T-helper 9 cell (primary cell): ENCODE measurements around the gene CHST13.
"Not testable (repeated sequence)": the region's sequence is repeated elsewhere in the genome, so short reads cannot be mapped to it uniquely, and the experiment has no call there.

Source experiments
- DNase-seq: peaks from one replicate; pipeline ENCODE4 v3.0.0-alpha.2; 2020

Gene CHST13

DNA sequence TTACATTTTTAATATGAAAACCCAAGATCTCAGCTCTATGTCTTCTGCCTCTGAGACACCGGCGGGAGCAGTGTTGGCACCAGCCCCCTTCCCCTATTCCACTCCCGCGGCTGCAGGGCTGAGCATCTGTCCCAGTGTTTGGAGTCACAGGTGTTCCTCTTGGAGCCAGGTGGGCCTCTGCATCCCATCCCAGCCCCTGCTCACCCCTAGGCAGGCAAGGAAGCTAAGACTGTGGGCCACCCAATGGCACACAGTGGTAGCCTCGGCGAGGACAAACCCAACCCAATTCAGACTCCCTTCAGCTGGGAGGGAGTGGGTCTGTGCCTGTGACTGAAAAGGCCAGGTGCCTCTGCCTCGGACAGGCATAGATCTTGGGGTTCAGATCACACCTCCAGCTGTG is 3.1 kb downstream of the CHST13 start:
- DNase-seq = no peak

DNA sequence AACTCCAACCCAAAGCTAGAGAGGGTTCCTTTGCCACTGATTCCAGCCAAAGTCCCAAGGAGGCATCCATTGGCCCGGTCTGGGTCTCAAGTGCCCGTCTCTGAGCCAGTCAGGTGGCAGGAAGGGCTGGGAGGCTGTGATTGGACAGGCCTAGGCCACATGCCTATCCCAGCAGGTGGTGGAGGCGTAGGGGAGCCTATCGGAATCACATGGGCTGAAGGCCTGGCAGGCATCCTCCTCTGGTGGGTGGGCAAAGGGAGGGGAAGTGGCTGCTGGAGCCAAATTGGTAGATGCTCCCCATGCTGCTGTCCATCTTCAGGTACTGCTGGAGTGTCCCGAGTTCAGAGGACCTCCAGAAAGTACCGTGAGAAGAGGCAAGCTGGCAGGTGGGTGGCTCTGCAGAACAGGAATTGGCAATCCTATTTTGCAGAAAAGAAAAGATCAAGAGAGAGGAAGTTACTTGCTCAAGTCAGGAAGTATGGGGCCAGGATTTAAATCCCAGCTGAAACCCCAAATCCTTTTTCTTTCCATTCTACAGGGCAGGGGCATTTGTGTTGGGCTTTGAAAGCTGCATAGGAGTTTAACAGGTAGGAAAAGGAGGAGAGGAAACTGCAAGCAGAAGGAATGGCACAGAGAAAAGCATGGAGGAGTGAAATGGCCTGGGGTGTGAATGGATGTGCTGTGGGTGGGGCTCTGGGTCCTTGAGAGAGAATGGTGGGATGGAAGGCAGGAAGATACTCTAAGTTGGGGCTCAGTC is 3.7 kb downstream of the CHST13 start:
- DNase-seq = no peak

DNA sequence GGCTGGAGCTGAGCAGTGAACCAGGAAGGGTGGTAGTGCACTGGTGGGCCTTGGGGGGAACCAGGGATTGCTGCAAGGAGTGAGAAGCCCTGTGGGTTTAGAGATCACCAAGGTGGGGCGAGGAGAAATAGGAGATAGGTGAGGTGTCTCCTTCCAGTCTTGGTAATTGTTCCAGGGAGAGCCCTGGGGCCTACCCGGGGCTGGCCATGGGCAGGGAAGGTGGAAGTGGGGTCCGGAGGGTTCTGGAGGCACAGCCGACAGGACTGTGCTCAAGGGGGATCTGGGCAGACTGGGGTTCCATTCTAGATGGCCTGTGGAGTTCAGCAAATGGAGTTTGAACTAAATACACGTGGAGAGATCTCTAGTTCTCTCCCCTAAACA is 4.5 kb downstream of the CHST13 start:
- DNase-seq = no peak

DNA sequence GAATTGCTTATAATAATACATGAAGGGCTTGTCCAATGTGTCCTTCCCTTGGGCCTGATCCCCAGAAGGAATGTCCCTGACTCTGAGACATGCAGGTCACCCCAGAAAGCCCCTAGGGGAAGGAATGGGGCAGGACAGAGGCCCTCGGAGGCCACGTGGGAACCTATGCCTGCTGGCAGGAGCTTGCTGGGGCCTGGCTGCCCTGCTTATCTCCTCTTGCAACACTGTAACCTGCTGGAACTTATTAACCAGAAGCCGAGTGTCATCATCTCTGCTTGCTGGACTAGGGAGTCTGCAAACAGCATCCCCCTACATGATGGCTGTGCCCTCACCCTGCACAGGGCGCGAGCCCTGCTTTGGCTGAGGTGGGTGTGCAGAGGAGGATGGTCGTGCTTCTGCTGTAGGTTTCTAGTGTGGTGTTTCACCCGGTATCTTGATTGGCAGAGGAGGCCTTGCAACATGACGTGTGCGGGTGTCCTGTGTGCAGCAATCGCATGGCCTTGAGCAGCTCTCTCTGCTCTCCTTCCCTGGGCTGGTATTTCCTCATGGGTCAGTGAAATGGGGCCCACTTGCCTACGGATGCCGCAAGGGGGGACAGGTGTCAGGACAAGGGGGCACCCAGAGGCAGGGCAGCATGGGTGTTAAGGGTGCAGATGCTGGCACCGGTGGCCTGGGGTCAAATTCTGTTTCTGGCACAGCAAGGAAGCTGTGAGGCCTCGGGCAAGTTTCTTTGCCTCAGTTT is 5.0 kb downstream of the CHST13 start:
- no peak for DNase-seq

DNA sequence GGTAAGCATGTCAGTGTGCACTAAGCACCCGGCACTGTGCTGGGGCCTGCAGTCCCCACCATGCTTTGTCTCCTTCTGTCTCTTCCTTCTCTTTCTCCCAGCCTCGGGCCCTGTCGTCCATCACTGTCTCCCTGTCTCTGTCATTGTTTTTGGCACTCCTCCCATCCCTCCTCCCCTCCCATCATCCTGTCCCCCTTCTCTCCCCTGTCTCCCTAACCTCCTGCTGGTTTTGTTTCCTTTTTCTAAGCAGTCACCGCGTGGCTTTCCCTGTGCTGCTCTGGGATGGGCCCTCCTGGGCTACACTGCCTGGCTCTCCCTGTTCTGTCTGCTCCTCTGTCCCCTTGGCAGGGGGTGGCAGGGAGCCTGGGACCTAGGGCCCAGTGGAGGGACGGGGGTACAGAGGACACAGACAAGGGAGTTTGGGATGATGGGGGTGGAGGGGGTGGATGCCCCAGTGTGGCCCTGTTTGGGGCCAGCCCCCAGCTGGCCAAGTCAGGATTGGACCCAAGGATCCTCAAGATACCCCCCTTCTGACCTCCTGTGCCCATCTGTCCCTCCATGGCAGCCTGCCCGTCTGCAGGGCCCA is 5.7 kb downstream of the CHST13 start:
- DNase-seq = no peak

DNA sequence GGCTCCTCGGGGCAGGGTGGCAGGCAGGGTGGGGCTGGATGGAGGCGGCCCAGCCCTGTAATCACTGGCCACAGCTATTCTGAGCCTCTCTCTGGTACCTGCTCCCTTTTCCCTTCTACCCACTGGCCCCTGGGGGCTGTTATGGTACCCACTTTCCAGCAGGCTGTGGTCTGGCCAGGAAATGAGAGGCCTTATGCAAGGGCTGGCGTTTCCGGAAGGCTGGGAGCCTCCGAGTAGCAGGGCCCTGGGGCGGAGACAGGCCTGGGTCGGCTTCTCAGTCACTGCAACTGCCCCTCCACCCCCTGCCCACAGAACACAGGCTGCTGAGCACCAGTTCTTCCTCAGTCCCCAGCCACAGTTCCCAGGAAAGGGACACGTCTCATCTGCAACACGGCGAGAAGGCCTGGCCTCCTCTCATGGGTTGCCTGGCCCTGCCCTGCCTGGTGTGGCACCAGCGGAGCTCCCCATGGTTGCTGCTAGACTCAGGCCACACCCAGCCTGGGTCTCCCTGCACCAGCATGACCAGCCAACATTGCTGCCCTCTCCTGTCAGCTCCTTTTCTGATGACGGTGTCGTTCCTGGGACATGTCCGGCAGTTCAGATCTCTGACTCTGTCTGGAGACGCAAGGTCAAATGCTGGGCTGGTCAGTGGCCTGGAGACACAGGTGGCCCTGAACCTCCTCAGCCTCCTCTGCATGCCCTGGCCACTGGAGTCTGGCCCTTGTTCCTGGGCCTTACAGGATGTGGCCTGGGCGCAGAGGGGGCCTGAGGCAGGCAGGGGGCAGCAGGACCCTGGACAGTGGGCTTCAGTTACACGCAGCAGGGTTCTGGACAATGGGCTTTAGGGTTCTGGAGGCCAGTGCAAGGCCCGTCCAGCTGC is 6.5 kb downstream of the CHST13 start:
- DNase-seq = no peak

DNA sequence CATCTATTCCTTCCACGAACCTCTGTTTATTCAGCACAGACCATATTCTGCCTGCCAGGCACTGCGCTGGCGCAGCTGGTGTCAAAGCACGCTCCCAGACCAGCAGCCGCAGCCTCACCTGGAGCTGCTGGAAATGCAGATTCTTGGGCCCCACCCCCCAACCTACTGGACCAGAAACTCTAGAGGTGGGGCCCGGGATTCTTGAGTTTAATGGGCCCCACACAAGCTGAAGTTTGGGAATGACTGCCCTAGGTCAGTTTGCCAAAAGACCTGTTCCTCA is 7.0 kb downstream of the CHST13 start:
- no peak for DNase-seq

DNA sequence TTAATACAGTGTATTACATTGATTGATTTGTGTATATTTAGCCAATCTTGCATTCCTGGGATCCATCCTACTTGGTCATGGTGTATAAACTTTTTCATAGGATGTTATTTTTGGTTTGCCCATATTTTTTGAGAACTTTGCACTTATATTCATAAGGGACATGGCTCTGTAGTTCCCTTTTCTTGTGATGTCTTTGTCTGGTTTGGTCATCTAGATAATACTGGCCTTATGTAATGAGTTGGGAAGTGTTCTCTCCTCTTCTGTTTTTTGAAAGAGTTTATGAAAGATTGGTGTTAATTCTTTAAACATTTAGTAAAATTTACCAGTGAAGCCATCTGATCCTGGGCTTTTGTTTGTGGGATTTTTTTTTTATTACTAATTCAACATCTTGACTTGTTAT is 9.6 kb downstream of the CHST13 start:
- no peak for DNase-seq

DNA sequence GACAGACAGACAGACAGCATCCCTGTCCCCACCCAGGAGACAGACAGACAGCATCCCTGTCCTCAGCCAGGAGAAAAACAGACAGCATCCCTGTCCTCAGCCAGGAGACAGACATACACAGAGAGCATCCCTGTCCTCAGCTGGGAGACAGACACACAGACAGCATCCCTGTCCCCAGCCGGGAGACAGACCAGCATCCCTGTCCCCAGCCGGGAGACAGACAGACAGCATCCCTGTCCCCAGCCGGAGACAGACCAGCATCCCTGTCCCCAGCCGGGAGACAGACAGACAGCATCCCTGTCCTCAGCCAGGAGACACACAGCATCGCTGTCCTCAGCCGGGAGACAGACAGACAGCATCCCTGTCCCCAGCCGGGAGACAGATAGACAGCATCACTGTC is 10.8 kb downstream of the CHST13 start:
- not testable (repeated sequence) for DNase-seq

DNA sequence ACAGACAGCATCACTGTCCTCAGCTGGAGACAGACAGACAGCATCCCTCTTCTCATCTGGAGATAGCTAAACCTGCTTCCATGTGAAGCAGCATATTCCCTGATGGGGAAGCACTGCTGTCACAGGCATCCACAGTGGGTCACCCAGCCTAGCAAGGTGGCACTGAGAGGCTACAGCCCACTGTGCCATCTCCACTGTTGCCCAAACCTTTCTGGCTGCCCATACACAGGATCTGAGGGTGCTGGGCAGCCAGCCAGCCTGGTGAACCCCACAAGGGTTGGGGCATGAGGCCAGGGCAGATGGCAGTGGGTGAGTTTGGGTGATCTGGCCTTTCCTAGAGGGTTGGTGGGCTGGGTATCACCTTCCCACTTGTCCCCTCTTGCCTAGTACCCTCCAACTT is 11.7 kb downstream of the CHST13 start:
- no peak for DNase-seq

DNA sequence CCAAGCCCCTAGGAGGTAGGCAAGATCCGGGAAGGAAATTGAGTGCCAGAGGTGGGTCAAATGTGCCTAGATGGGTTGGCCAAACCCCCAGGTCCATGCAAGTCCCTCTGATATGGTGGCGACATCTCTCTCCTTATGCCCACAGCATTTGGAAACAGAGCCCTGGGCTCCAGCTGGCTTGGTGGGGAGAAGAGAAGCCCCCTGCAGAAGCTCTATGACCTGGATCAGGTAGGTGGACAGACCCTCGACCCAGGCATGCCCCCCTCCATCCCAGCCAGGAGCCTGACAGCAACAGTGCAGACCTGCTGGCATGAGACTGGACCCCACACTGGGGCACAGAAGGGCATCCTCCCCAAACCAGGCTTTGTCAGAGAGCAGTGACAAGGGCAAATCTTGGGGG is 12.2 kb downstream of the CHST13 start:
- DNase-seq = no peak

DNA sequence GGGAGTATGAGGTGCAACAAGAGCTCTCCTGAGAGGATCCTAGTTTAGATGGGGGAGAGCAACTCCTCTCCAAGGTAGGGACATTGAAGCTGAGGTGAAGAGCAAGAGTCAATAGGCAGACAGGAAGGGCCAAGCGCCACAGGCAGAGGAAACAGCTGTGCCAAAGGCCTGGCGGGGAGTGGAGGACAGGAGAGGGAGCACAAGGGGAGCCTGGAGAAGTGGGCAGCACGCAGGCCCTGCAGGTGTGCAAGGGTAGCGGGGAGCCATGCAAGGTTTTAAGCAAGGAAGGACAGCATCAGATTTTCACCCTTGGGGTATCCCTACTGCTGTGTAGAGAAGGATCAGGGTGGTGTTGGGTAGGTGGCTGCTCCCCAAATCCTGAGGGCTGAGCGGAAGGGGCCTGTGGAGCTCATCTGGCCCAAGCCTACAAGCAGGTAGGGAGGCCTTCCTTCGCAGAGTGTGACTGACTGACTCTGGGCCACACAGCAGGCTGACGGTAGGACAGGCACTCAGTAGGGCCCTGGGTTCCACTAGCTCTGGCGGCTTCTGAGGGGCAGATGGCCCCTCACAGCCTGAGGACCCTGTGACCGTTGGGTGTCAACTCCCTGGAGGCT is 13.3 kb downstream of the CHST13 start:
- no peak for DNase-seq

DNA sequence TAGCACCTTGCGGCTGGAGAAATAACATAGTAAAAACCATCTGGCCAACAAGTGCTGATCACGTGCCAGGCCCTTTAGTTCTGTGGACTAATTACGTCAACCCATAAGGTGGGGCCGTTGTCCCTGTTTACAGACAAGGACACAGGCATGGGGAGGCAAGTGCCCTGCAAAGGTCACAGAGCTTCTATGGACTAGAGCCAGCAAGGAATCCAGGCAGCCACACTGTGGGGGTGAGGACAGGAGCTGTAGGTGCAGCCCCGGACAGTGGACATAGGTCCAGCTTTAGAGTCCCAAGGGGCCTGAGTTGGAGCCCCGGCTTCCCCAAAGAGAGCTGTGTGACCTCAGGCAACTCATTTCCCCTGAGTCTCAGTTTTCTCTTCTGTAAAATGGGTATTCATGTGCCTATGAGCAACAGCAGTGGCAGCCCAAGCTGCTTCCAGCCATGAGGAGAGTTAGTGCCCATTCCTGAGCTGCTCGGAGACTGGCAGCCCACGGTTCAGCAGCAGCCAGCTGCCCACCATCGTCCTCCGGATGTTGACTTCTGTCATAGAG is 13.9 kb downstream of the CHST13 start:
- no peak for DNase-seq

DNA sequence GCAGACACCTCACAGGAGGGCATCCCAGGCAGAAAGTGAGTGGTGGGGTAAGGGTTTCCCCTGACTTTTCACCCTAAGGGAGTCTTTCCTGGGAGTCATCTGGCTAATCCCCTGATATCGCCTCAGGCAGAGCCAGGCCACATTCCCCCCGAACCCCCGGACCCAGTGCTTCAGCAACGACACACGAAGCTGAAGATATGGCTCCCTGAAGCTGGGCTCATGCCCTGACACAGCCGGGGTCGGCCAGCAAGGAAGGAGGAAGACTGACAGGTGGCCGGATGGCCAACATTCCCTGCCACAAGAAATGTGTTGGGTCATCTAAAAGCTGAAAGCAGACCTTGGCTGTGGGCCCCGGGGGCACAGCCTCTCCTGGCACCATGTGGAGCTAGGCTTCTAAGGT is 14.4 kb downstream of the CHST13 start:
- no peak for DNase-seq

DNA sequence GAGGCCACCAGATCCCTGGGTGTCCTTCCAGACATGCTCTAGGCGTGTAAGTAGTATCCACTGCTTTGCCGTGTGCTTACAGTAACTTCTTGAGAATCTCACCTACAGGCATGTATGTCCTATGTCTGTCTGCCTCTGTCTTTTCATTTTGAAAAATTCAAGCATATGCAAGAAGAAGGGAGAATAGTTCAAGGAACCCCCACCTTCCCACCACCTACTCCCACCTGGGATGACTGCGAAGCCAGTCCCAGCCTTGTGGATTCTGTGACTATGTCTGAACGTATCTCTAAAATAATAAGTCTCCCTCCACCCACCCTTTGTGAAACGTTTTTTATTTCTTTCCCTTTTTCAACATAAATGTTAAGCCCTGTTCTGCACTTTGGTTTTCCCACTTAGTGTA is 15.0 kb downstream of the CHST13 start:
- DNase-seq = no peak

DNA sequence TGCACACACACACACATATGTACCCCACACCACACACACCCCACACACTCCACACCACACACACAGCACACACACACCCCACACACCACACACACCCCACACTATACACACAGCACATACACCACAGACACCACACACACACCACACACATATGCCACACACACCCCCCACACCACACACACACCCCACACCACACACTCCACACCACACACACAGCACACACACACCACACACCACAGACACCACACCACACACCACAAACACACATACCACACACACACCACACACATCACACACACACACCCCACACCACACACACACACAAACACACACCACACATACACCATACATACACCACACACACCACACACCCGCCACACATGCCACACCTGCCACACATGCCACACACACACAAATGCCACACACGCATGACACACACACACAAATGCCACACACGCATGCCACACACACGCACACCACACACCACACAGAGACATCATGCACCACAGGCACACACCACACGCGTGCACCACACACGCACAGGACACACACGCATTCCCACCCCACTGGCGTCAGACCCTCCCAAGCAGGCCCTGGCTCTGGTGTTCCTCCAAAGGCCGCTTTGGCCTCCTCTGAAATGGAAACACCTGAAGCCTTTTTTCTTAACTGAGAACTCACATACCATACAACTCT is 15.7 kb downstream of the CHST13 start:
- DNase-seq = no peak

DNA sequence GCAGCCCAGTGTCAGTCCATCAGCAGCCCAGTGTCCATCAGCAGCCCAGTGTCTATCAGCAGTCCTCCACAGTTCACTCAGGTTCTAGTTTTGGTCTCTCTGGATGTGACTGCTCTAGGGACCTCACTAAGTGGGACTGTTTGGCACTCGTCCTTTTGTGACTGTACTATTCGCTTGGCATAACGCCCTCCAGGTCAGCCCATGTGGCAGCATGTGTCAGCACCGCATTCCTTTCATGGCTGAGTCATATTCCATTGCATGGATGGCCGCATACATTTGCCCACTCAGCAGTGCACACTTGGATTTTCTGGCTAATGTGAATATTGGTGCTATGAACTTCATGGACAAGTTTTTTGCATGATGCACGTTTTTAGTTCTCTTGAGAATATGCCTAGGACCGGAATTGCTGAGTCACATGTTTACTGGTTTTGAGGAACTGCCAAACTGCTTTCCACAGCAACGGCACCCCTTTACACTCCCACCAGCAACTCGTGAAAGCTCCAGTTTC is 16.4 kb downstream of the CHST13 start:
- DNase-seq = no peak

DNA sequence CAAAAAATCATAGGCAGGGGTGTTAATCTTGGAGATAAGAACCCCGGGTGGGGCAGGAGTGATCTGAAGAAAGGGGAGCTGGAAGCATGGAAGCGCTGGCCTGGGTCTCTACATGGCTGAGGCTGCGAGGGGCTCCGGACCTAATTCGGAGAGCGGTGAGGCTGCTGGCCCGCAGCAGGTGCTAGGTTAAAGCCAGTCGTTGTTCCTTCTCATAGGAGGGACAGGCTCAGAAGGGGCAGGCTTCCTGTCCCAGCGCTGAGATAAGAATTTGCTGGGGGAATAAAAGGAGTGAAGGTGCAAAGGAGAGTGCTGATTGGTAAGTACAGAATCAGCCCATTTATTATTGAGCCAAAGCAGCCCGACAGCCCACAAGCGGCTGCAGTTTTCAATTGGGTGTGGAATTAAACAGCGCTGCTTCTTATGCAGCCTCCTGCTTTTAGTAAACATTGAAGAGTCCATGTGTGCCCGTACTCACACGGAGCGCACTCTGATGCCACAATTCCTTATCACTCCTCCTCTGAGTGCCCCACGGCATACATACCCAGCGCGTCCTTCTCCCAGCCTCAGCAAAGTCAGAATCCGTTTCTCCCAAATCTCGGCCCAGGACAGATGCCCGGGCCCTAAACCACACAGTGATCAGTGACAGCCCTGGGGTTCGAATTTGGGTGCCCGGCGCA is 17.1 kb downstream of the CHST13 start:
- no peak for DNase-seq

DNA sequence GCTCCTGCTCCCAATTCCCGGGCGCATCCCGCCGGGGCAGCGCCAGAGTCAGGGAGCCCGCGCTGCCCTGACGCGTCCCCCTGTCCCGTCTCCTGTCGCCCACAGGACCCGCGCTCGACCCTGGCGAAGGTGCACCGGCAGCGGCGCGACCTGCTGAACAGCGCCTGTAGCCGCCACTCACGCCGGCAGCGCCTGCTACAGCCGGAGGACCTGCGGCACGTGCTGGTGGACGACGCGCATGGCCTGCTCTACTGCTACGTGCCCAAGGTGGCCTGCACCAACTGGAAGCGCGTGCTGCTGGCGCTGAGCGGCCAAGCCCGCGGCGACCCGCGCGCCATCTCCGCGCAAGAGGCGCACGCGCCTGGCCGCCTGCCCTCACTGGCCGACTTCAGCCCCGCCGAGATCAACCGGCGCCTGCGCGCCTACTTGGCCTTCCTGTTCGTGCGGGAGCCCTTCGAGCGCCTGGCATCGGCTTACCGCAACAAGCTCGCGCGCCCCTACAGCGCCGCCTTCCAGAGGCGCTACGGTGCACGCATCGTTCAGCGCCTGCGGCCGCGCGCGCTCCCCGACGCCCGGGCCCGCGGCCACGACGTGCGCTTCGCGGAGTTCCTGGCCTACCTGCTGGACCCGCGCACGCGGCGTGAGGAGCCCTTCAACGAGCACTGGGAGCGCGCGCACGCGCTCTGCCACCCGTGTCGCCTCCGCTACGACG is 17.8 kb downstream of the CHST13 start:
- no peak for DNase-seq
